GM11168 (cell line): Measurements from ENCODE around the gene CLDN6.

ENCODE experiments used
- in situ Hi-C: fragments of 300-500 bp; cut with MboI; formaldehyde crosslinking; loops from one replicate; pipeline ENCODE4 v1.12.0; 2022; ENCODE audit warnings: low sequenced_read_pairs; ENCODE audit not compliant: unreplicated experiment

Gene CLDN6

DNA sequence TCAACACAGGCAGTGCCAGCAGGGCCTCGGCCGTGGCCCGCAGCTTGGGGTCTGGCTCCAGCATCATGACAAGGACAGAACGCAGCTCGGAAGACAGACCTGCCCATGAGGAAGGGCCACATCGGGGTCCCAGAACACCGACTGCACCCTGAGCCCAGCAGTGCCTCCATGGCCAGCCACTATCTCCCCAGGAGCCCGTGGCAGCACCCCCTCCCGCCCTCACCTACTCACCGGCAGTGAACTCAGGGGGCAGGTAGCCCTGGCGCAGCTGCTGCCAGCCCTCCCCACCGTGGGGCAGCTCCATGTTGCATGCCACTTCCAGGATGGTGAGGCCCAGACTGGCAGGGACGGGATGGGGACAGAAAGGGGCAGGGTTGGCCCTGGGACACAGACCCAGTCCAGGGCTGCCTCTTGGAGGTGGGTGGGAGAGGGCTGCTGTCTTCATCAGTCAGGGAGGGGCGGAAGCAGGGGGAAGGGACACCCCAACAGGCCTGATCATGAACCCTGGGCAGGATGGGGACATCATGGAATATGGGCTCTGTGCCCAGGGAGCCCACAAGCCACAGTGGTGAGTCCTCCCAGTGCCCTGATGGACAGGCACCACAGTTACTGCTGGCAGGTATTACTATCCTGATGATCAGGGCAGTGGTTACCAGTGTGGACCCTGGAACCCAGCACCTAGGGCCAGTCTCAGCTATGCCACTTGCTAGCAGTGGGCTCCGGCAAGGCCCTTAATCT lies 43.5 kb downstream of the CLDN6 start:
- in situ Hi-C loops: no loop called here

DNA sequence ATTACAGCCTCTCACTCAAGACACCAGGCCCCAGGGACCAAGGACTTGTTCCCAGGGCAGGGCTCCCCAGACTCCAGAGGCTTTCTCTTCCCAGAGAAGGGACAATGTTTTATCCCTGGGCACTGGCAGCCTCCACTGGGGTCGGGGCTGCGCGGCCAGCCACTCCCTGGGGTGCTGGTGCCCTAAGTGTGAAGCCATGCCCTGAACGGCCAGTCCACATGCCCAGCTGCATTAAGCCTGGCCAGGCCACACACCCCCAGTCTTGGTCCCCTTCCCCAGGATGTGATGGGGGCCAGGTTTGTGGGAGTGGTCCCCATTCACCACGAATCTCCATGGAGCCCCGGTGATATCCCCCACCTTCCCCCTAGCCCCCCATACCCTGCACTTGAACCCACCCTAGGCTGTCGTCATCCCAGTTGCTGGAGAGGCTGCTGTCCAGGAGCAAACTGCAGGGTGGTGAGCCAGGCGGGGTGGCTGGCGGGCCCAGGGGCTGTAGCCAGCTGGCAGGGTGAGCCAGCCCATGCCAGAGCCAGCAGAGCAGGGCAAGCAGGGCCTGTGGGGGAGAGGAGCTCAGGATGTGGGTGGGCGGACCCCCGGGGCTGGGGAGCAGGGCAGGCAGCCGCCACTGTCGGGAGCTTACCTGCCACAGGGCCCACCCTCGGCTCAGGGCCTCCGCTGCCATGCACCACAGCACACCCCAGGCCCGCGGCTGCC lies 44.2 kb downstream of the CLDN6 start:
- in situ Hi-C loops: no loop called here

GRCh38 chr16:2973093-2973492 lies 44.9 kb downstream of the CLDN6 start:
- in situ Hi-C loops: no loop called here

DNA sequence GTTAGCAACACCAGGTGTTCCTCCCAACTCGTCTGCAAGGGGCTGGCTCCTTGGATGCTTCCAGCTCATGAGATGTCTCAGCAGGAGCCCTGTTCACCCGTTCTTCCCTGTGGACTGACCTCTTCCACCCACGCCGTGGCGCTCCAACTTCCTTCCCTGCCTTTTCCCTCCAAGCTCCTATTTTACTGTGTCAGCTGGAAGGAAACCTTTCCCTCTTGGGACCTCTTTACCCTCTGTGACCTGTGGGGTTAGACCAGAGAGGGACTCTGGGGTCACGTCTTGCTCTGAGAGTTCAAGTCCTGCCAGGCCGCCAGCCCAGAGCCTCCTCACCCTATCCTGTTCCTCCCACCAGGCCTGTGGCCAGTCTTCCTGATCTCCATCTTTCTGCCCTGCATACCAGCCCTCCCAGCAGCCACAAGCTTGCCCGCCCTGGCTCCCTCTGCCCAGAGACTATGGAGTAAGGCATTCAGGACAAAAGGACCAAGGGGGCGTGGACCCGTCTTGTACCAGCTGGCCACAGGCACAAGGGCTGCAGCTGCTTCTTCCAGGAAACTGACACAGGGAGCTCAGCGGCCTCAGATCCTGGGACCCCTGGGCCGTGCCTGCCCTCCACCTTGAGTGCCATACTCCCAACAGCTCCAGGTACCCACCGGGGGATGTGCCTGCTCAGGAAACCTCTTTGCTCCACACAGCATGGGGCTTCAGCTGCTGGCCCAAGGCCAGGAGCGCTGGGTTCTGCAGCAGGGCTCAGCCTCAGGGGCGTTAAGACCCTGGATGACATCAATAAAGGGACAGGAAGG lies 45.8 kb downstream of the CLDN6 start:
- in situ Hi-C loops: no loop called here

- in situ Hi-C loops: no loop called here
Measured at GRCh38 chr16:2971134-2971984, 46.6 kb downstream of the CLDN6 start.

DNA sequence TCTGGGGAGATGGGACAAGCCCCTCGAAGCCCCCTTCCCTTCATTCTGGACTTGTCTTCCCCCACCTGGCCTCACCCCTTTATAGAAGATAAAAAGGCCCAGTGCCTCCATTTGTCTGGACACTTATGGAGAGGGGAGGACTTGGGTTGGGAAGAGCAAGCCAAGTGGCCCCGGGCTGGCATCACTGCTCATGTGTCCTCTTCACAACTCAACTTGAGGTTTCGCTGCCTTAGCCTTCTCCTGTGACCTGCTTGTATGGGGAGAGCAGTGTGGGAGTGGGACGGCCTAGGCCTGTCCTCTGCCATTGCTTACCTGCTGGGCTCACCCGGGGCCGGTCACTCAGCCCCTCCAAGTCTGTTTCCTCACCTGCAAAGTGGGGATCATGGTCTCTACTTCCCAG lies 47.4 kb downstream of the CLDN6 start:
- in situ Hi-C loops: no loop called here

GRCh38 chr16:2969545-2970521 lies 48.1 kb downstream of the CLDN6 start:
- in situ Hi-C loops: no loop called here

DNA sequence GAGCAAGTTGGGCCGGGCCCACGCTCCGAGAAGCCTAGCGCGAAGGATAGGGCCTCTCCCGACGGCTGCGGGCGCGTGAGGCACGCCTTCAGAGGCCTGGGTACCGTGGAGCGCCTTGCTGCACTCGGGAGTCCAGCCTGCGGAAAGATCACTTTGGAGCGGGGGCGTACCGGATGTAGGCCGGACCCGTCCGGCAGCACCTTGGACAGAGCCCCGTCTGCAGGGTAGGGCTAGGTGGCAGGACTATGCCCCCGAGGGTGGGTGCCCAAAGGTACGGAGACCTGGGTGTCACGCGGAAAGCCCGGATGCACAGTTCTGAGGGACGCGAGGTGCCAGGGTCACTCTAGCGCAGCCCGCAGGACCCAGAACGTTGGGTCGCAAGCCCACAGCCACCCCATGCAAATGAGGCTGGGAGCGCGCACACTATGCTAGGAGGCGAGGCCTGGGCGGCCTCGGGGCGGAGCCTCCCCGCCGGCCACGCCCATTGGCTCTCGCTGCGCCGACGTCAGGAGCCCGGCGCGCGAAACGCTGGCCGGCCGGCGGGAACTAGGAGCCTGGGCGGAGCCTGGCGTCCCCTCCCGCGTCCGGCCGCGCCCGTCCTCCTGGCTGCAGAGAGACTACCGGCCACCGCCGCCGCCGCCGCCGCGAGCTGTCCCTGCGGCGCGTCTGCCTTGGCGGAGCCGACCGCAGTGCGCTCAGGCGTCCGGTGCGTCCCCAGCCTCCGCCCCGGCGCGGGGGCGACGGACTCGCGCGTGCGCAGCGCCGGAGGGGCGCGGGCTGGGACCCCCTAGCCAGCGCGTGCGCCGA lies 49.0 kb downstream of the CLDN6 start, which contains the start of gene PAQR4:
PAQR4 (plus strand) TSS at position 611 of the 807 bp plus-strand sequence. CDS start 327 bp downstream, outside the sequence.
- in situ Hi-C loops: no loop called here

DNA sequence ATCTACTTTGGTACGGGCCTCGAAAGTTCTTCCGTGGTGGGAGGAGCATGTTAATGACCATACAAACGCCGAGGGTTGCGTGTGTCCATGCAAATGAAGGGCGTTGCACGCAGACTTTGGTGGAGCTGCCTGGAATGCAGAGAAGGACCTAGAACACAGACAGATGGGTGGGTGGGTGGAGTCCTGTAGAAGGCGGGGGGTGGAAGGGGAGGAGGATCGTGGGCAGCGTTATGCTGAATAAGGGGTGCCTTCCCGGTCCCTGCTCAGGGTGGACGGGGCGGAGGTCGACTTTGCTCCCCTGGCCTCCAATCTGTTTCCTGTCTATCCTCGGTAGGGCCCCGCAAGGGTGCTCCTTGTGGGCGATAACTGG lies 49.6 kb downstream of the CLDN6 start:
- in situ Hi-C loops: no loop called here

DNA sequence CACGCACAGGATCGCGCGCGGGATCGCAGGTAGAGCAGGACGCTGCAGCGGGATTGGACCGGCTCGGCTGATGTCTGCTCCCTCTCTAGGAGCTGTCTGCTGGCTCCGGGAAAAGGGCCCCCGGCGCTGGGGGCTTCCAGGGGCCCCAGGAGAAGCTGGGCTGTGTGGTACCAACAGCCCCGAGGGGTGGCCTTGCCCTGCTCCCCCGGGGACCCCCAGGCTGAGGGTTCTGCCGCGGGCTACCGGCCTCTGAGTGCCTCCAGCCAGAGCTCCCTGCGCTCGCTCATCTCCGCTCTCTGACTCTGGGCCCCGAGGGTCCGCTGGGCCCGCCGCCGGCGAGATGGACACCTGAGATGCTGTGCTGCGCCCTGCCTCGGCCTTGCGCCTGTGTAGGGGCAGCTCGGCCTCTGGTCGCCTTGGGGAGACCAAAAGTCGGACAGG lies 50.2 kb downstream of the CLDN6 start:
- in situ Hi-C loops: no loop called here

- in situ Hi-C loops: no loop called here
Measured at GRCh38 chr16:2967211-2967631, 50.8 kb downstream of the CLDN6 start.

GRCh38 chr16:2966808-2967191 lies 51.2 kb downstream of the CLDN6 start:
- in situ Hi-C loops: no loop called here

DNA sequence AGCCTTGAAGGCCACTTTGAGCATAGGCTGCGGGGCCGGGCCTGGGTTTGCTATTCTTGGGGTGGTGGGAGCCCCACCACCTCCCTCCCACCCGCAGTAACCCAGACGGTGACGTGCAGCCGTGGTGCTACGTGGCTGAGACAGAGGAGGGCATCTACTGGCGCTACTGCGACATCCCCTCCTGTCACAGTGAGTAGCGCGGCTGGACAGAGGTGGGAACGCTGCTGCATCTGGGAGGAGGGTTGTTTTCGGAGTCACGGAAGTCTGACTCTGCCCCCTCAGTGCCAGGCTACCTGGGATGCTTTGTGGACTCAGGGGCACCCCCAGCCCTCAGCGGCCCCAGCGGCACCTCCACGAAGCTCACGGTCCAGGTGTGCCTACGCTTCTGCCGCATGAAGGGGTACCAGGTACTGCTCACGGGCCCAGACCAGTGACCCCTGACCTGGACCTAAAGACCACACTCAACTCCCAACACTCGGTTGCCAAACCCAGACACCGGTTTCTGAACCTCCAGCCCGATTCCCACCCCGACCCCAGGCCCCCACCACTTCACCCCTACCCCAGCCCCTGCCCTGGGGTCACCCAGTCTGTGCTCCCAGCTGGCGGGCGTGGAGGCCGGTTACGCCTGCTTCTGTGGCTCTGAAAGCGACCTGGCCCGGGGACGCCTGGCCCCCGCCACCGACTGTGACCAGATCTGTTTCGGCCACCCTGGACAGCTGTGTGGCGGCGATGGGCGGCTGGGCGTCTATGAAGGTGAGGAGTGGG lies 51.8 kb downstream of the CLDN6 start:
- in situ Hi-C loops: no loop called here
